ENCODE measurements around the gene ING1.
"Not testable (repeated sequence)": the region's sequence is repeated elsewhere in the genome, so short reads cannot be mapped to it uniquely, and the experiment has no call there.

ING1 gene

DNA sequence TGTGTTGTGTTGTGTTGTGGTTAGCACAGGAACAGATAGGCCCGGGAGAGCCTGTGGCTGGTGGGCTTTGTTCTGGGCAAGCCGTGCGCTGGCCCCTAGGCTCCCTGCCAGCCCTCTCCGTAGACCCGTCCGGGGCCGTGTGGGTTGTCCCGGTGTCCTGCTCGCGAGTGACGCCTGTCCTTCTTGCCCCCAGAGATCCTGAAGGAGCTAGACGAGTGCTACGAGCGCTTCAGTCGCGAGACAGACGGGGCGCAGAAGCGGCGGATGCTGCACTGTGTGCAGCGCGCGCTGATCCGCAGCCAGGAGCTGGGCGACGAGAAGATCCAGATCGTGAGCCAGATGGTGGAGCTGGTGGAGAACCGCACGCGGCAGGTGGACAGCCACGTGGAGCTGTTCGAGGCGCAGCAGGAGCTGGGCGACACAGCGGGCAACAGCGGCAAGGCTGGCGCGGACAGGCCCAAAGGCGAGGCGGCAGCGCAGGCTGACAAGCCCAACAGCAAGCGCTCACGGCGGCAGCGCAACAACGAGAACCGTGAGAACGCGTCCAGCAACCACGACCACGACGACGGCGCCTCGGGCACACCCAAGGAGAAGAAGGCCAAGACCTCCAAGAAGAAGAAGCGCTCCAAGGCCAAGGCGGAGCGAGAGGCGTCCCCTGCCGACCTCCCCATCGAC is 5.7 kb downstream of the ING1 start:
- Histone ChIP-seq H3K4me2 (ENCODE audit: low read length) (no peak overlapping the region), H2AFZ (ENCODE audit: insufficient read depth, low read length, poor library complexity) (no peak overlapping the region), H3K27ac (ENCODE audit: low read depth, low read length) (no peak overlapping the region), H2BK5ac (ENCODE audit: low read depth, low read length, poor library complexity) (no peak overlapping the region), H4K8ac (ENCODE audit: low read depth, low read length) (no peak overlapping the region), H3K18ac (ENCODE audit: low read length) (peak overlapping the region; percentile 5), H3K36me3 (ENCODE audit: control insufficient read depth in 1 of 2, insufficient read depth in 2 of 2, low read length in 2 of 2) (peaks cover 12% of the 10 kb centered on the region in 2 experiments), H3K23ac (ENCODE audit: low read length) (no peak overlapping the region), H3K27me3 (ENCODE audit: insufficient read depth, low read length) (no peaks in the 10 kb centered on the region), H3K4ac (ENCODE audit: low read depth, low read length) (peak overlapping the region; percentile 68), H2AK5ac (ENCODE audit: low read length) (no peak overlapping the region), H2BK120ac (ENCODE audit: insufficient read depth, low read length, poor library complexity) (no peak overlapping the region), H4K91ac (ENCODE audit: low read depth, low read length) (no peak overlapping the region), H3K79me2 (ENCODE audit: control insufficient read depth, insufficient read depth, low read length, poor library complexity) (peaks cover 19% of the 10 kb centered on the region), H2BK12ac (ENCODE audit: low read length) (no peak overlapping the region), H3K9ac (ENCODE audit: low read length) (no peak overlapping the region), H3K4me1 (ENCODE audit: control insufficient read depth in 1 of 2, insufficient read depth in 2 of 2, low read length in 2 of 2) (peaks cover 0 to 2% of the 10 kb centered on the region in 2 experiments), H3K79me1 (ENCODE audit: low read length) (peaks cover 12% of the 10 kb centered on the region), H4K12ac (ENCODE audit: low read depth, low read length) (no peak overlapping the region), H3K9me3 (ENCODE audit: insufficient read depth, low read depth, low read length) (no peaks in the 10 kb centered on the region), H3K4me3 (ENCODE audit: low read depth, low read length) (no peak overlapping the region), H3K14ac (ENCODE audit: low read length) (no peak overlapping the region)
- no CpG with 5 or more reads among the region's 61 CpGs for WGBS (ENCODE audit: extremely low coverage, insufficient coverage, insufficient read length)
- DNase-seq = no peak

DNA sequence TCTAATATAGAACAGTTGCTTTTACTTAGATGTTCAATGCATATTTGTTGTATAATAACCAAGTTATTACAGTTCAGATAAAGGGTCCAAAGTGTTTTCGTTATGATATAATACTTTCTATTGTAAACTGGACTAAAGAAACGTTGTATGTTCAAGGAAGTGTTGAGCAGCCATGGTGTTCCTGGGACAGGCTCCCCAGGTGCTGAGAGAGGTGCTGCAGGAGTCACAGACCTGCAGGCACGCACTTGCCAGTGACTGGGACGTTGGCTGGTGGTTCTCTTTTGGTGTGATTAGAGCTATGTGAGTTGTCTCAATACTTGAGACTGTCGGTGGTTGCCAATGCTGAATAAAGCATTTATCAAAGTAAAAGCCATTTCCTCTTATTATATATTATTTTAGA is 9.5 kb downstream of the ING1 start:
- no peak overlapping the region for H3K4me3 ChIP-seq (ENCODE audit: low read depth, low read length)
- H2AFZ ChIP-seq (ENCODE audit: insufficient read depth, low read length, poor library complexity) = no peak overlapping the region
- H3K14ac ChIP-seq (ENCODE audit: low read length) = no peak overlapping the region
- DNase-seq = no peak
- no peaks in the 10 kb centered on the region for H3K27me3 ChIP-seq (ENCODE audit: insufficient read depth, low read length)
- no peak overlapping the region for H4K12ac ChIP-seq (ENCODE audit: low read depth, low read length)
- no peak overlapping the region for H2AK5ac ChIP-seq (ENCODE audit: low read length)
- no CpG with 5 or more reads among the region's 5 CpGs for WGBS (ENCODE audit: extremely low coverage, insufficient coverage, insufficient read length)
- H3K27ac ChIP-seq (ENCODE audit: low read depth, low read length) = no peak overlapping the region
- no peak overlapping the region for H3K4me2 ChIP-seq (ENCODE audit: low read length)
- H3K79me2 ChIP-seq (ENCODE audit: control insufficient read depth, insufficient read depth, low read length, poor library complexity) = peaks cover 4% of the 10 kb centered on the region
- H3K9me3 ChIP-seq (ENCODE audit: insufficient read depth, low read depth, low read length) = no peaks in the 10 kb centered on the region
- H3K18ac ChIP-seq (ENCODE audit: low read length) = no peak overlapping the region
- H4K91ac ChIP-seq (ENCODE audit: low read depth, low read length) = no peak overlapping the region
- H3K36me3 ChIP-seq (ENCODE audit: control insufficient read depth in 1 of 2, insufficient read depth in 2 of 2, low read length in 2 of 2) = peaks cover 12% of the 10 kb centered on the region in 2 experiments
- no peaks in the 10 kb centered on the region for H3K79me1 ChIP-seq (ENCODE audit: low read length)
- no peak overlapping the region for H2BK12ac ChIP-seq (ENCODE audit: low read length)
- no peak overlapping the region for H3K4ac ChIP-seq (ENCODE audit: low read depth, low read length)
- no peak overlapping the region for H4K8ac ChIP-seq (ENCODE audit: low read depth, low read length)
- no peak overlapping the region for H2BK120ac ChIP-seq (ENCODE audit: insufficient read depth, low read length, poor library complexity)
- no peak overlapping the region for H2BK5ac ChIP-seq (ENCODE audit: low read depth, low read length, poor library complexity)
- no peak overlapping the region for H3K9ac ChIP-seq (ENCODE audit: low read length)
- peaks cover 0 to 2% of the 10 kb centered on the region in 2 experiments for H3K4me1 ChIP-seq (ENCODE audit: control insufficient read depth in 1 of 2, insufficient read depth in 2 of 2, low read length in 2 of 2)
- H3K23ac ChIP-seq (ENCODE audit: low read length) = no peak overlapping the region

DNA sequence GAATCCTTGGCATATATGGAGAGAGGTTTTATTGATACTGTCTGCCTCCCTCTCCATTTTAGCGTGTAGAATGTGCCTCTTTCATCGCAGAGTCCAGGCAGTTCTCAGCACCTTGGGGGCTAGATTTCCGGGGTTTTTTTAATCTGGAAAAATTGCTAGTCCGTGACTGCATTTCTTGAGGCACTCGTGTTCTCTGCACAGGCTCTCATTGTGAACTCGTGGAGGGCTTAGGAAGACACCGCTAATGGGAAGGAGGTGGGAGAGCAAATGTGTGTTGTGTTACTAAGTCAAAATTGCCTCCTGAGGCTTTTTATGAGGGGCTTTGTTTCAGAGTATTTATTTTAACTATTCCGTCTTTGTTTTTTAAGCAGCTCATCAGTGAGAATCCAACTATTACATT is 10.1 kb downstream of the ING1 start:
- no peak overlapping the region for H3K23ac ChIP-seq (ENCODE audit: low read length)
- no peaks in the 10 kb centered on the region for H3K79me1 ChIP-seq (ENCODE audit: low read length)
- H3K9ac ChIP-seq (ENCODE audit: low read length) = no peak overlapping the region
- peaks cover 3% of the 10 kb centered on the region for H3K79me2 ChIP-seq (ENCODE audit: control insufficient read depth, insufficient read depth, low read length, poor library complexity)
- no peak overlapping the region for H2BK12ac ChIP-seq (ENCODE audit: low read length)
- H4K91ac ChIP-seq (ENCODE audit: low read depth, low read length) = no peak overlapping the region
- no peak for DNase-seq
- H2BK5ac ChIP-seq (ENCODE audit: low read depth, low read length, poor library complexity) = no peak overlapping the region
- H3K27me3 ChIP-seq (ENCODE audit: insufficient read depth, low read length) = no peaks in the 10 kb centered on the region
- no peak overlapping the region for H3K14ac ChIP-seq (ENCODE audit: low read length)
- no peak overlapping the region for H3K4ac ChIP-seq (ENCODE audit: low read depth, low read length)
- WGBS (ENCODE audit: extremely low coverage, insufficient coverage, insufficient read length) = no CpG with 5 or more reads among the region's 8 CpGs
- H2AFZ ChIP-seq (ENCODE audit: insufficient read depth, low read length, poor library complexity) = no peak overlapping the region
- H3K9me3 ChIP-seq (ENCODE audit: insufficient read depth, low read depth, low read length) = no peaks in the 10 kb centered on the region
- no peak overlapping the region for H3K4me3 ChIP-seq (ENCODE audit: low read depth, low read length)
- H3K18ac ChIP-seq (ENCODE audit: low read length) = no peak overlapping the region
- H2BK120ac ChIP-seq (ENCODE audit: insufficient read depth, low read length, poor library complexity) = no peak overlapping the region
- no peak overlapping the region for H2AK5ac ChIP-seq (ENCODE audit: low read length)
- no peak overlapping the region for H3K27ac ChIP-seq (ENCODE audit: low read depth, low read length)
- H4K12ac ChIP-seq (ENCODE audit: low read depth, low read length) = no peak overlapping the region
- H3K4me2 ChIP-seq (ENCODE audit: low read length) = no peak overlapping the region
- H4K8ac ChIP-seq (ENCODE audit: low read depth, low read length) = no peak overlapping the region
- H3K36me3 ChIP-seq (ENCODE audit: control insufficient read depth in 1 of 2, insufficient read depth in 2 of 2, low read length in 2 of 2) = peaks cover 12% of the 10 kb centered on the region in 2 experiments
- no peaks in the 10 kb centered on the region for H3K4me1 ChIP-seq (ENCODE audit: control insufficient read depth in 1 of 2, insufficient read depth in 2 of 2, low read length in 2 of 2)

DNA sequence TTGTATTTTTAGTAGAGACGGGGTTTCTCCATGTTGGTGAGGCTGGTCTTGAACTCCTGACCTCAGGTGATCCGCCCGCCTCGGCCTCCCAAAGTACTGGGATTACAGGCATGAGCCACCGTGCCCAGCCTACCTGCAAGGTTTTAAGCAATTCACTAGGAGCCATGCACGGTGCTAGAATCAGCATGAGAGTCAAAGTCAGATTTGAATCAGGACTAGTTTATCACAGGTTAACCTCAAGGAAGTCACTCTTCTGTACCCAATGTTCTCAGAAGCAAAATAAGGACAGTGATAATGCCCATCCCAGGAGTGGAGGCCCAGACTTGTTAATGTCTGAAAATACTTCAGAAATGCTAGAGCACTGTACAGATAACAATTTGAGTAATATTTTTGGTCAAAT is 12.7 kb downstream of the ING1 start:
- not testable (repeated sequence) for H2AK5ac ChIP-seq (ENCODE audit: low read length); H2AFZ ChIP-seq (ENCODE audit: insufficient read depth, low read length, poor library complexity); H3K36me3 ChIP-seq (ENCODE audit: control insufficient read depth in 1 of 2, insufficient read depth in 2 of 2, low read length in 2 of 2); H3K27me3 ChIP-seq (ENCODE audit: insufficient read depth, low read length); H3K4ac ChIP-seq (ENCODE audit: low read depth, low read length); H3K9ac ChIP-seq (ENCODE audit: low read length); H3K4me1 ChIP-seq (ENCODE audit: control insufficient read depth in 1 of 2, insufficient read depth in 2 of 2, low read length in 2 of 2); H3K4me2 ChIP-seq (ENCODE audit: low read length); H3K9me3 ChIP-seq (ENCODE audit: insufficient read depth, low read depth, low read length); DNase-seq; H3K23ac ChIP-seq (ENCODE audit: low read length); H3K27ac ChIP-seq (ENCODE audit: low read depth, low read length); H2BK120ac ChIP-seq (ENCODE audit: insufficient read depth, low read length, poor library complexity); H3K79me1 ChIP-seq (ENCODE audit: low read length); H3K4me3 ChIP-seq (ENCODE audit: low read depth, low read length); H2BK12ac ChIP-seq (ENCODE audit: low read length); H4K8ac ChIP-seq (ENCODE audit: low read depth, low read length); H2BK5ac ChIP-seq (ENCODE audit: low read depth, low read length, poor library complexity); H3K18ac ChIP-seq (ENCODE audit: low read length); H3K79me2 ChIP-seq (ENCODE audit: control insufficient read depth, insufficient read depth, low read length, poor library complexity); H4K91ac ChIP-seq (ENCODE audit: low read depth, low read length); H4K12ac ChIP-seq (ENCODE audit: low read depth, low read length); H3K14ac ChIP-seq (ENCODE audit: low read length)
- no CpG with 5 or more reads among the region's 6 CpGs for WGBS (ENCODE audit: extremely low coverage, insufficient coverage, insufficient read length)

Data from trophoblast cell (in vitro differentiated cells and primary cell).